Stimulated activated CD4-positive, alpha-beta T cell treated with anti-CD3 and anti-CD28 coated beads, Interleukin-15, amount 100 ng/mL, for 48 hours (primary cell): Measurements from ENCODE around the gene TIMM13.
"Not testable (repeated sequence)": the region's sequence is repeated elsewhere in the genome, so short reads cannot be mapped to it uniquely, and the experiment has no call there.

Experiments used
- DNase-seq, 2 donors: peaks; one replicate each; pipeline ENCODE4 v3.0.0-alpha.2; 2020; ENCODE audit warnings: low read depth in 2 of 2

The TIMM13 gene

DNA sequence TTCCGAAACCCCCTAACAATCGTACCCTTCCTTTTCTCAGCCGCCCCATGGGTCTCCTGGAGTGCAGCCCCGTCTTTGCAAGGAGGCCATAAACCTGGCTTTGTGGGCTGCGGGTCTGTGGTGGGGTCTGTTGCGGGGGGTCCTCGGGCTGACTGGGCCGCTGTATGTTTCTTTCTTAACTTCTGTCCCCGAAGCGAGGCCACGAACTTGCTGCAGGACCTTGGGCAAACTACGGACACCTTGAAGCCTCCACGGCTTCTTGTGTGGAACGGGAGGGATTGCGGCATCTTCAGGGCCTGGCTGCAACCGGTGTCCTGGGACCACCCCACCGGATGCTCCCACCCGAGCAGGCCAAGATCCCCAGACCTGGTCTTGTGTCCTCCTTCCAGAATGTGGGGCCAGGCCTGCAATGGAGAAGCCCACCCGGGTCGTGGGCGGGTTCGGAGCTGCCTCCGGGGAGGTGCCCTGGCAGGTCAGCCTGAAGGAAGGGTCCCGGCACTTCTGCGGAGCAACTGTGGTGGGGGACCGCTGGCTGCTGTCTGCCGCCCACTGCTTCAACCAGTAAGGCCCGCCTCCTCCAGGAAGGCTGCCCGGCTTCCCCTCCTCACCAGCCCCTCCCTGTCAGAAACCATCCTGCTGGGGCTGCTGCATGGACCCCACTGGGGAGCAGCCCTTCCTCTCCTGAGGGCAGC is 12.0 kb downstream of the TIMM13 start:
- DNase-seq, result no peak

- no peak for DNase-seq
Measured at GRCh38 chr19:2413629-2414028, 13.8 kb downstream of the TIMM13 start.

DNA sequence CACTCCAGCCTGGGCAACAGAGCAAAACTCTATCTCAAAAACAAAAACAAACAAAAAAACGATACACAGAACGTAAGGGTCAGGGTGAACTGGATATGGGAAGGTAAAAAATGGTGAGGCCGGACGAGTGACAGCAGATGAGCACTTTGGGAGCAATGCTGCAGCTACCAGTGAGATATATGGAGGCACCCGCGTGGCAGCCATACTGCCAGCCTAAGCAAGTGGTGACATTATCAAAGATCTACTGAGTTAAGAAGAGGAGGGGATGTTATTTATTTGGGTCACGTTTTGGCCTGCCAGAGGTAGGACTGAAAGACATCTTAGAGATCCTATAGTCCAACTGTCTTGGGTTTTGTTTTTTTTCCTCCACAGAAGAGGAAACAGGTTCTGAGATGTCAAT is 14.2 kb downstream of the TIMM13 start:
- no peak for DNase-seq

DNA sequence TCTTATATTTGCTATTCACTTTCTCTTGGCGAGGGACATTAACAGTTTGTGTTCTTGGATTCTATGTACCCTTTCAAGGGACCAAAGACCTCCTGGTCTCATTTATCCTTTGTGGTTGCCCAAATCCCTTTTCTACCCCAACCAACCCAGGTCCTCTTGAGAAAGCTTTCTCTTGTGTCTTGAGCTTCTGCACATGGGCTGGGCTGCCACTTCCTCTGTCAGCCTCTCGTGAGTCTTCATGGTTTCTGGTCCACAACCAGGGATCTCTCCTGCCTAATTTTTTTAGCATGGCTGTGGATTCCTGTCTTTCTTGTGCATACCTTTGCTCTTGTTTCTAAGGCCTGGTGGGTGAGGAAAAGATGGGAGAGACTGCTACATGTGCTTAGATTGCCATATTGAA is 14.9 kb downstream of the TIMM13 start:
- DNase-seq, result no peak

GRCh38 chr19:2411709-2412108 is 15.7 kb downstream of the TIMM13 start:
- DNase-seq, result no peak

GRCh38 chr19:2410023-2410422 is 17.4 kb downstream of the TIMM13 start:
- DNase-seq, result no peak

DNA sequence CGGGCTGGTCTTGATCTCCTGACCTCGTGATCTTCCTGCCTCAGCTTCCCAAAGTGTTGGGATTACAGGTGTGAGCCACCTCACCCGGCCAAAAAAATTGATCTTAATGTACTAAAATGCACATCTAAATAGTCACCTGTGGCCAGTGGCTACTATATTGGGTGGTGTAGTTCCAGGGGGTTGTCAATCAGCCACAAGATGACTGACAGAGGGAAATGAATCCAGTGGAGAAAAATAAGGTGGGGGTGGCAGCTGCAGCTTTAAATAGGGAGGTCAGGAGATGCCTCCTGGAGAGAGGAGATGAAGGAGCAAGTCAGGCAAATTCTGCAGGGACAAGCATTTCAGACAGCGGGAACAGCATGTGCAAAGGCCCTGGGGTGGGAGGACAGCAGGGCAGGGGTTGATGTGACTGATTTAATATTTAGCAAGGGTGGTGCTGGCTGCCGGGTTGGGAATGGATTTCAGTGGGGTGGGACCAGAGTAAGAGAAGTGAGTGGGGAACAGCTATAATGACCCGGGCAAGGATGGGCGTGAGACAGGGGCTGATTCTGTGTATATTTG is 18.0 kb downstream of the TIMM13 start:
- DNase-seq, result no peak

DNA sequence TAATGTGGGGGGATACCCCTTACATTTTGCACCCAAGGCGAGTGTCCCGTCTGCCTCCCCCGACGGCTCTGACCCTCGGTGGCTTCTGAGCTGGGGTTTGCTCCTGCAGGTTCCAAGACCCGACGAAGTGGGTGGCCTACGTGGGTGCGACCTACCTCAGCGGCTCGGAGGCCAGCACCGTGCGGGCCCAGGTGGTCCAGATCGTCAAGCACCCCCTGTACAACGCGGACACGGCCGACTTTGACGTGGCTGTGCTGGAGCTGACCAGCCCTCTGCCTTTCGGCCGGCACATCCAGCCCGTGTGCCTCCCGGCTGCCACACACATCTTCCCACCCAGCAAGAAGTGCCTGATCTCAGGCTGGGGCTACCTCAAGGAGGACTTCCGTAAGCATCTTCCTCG is 19.1 kb downstream of the TIMM13 start:
- no peak for DNase-seq

DNA sequence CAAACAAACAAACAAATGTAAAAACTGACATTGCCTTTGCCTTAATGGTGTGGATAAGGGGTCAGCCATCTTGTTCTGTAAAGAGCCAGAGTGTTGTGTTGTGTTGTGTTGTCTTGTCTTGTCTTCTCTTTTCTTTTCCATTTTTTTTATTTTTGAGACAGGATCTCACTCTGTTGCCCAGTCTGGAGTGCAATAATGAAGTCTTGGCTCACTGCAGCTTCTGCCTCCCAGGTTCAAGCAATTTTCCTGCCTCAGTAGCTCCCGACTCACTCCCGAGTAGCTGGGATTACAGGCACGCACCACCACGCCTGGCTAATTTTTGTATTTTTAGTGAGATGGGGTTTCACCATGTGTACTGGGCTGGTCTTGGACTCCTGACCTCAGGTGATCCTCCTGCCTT is 27.8 kb downstream of the TIMM13 start:
- DNase-seq, result no peak

- no peak for DNase-seq
Measured at GRCh38 chr19:2398735-2399305, 28.6 kb downstream of the TIMM13 start.

DNA sequence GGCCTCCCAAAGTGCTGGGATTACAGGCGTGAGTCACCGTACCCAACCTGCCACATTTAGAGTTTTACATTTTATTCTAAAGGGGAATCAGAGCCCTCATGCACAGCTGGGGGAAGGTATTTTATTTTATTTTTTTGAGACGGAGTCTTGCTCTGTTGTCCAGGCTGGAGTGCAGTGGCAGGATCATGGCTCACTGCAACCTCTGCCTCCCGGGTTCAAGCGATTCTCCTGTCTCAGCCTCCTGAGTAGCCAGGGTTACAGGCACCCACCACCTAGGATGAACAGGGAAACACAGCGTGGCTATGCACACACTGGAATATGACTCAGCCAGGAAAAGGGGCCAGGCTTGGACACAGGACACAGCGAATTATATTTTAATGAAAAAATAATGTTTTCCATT is 30.2 kb downstream of the TIMM13 start:
- not testable (repeated sequence) for DNase-seq

DNA sequence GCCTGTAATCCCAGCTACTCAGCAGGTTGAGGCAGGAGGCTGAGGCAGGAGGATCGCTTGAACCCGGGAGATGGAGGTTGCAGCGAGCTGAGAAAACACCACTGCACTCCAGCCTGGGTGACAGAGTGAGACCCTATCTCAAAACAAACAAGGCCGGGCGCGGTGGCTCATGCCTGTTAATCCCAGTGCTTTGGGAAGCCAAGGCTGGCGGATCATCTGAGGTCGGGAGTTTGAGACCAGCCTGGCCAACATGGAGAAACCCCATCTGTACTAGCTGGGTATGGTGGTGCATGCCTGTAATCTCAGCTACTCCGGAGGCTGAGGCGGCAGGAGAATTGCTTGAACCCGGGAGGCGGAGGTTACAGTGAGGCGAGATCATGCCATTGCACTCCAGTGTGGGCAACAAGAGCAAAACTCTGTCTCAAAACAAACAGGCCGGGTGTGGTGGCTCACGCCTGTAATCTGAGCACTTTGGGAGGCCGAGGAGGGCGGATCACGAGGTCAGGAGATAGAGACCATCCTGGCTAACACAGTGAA is 32.0 kb downstream of the TIMM13 start:
- DNase-seq, result not testable (repeated sequence)

DNA sequence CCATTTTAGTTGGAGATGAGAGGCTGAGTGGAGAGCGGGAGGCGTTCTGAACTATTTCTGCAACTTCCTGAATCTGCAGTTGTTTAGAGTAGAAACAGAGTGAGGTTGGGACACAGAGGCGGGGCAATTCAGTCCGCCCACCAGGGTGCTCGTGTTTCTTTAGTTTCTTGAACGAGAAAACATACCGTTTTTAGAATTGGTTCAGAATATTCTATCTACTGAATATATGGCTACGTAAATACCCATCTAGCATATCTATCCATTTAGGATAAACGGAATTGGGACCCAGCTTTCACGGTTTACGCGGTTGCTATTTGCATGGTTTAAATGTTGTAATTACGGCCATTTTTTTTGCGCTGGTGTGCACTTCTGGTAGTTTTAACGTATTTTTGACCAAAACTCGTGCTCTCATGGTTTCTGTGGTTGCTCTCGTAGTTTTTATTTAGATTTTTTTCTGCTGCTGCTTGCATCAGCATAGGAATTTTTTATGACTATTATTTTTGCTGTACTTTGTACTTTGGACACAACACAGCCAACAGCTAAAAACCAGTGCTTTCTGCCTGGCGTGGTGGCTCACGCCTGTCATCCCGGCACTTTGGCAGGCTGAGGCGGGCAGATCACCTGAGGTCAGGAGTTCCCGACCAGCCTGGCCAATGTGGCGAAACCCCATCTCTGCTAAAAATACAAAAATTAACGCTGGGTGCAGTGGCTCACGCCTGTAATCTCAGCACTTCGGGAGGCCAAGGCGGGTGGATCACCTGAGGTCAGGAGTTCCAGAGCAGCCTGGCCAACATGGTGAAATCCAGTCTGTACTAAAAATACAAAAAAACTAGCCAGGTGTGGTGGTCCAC is 32.7 kb downstream of the TIMM13 start:
- no peak for DNase-seq

DNA sequence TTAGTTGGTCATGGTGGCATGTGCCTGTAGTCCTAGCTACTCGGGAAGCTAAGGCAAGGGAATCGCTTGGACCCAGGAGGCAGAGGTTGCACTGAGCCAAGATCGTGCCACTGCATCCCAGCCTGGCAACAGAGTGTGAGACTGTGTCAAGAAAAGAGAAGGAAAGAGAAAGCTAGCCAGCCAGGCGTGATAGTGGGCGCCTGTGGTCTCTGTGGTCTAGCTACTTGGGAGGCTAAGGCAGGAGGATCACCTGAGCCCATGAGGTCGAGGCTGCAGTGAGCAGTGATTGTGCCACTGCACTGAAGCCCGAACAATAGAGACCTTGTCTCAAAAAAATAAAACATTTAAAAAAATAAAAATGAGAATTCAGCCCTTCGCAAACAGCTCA is 33.3 kb downstream of the TIMM13 start:
- no peak for DNase-seq

DNA sequence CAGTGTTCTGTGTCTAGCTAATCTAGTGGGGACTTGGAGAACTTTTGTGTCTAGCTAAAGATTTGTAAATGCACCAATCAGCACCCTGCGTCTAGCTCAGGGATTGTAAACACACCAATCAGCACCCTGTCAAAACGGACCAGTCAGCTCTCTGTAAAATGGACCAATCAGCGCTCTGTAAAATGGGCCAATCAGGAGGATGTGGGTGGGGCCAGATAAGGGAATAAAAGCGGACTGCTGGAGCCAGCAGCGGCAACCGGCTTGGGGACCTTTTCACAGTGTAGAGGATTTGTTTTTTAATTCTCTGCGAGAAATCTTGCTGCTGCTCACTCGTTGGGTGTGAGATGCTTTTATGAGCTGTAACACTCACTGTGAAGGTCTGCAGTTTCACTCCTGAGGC is 34.5 kb downstream of the TIMM13 start:
- not testable (repeated sequence) for DNase-seq

- DNase-seq, result no peak
Measured at GRCh38 chr19:2392366-2392765, 35.0 kb downstream of the TIMM13 start.

- DNase-seq, result peak in 1 of 2 donors; percentile 22
Measured at GRCh38 chr19:2391118-2391725, 36.2 kb downstream of the TIMM13 start.

GRCh38 chr19:2389594-2389993 is 37.8 kb downstream of the TIMM13 start:
- DNase-seq, result no peak

GRCh38 chr19:2387367-2388288 is 39.8 kb downstream of the TIMM13 start:
- no peak for DNase-seq

- no peak for DNase-seq
Measured at GRCh38 chr19:2385053-2385721, 42.2 kb downstream of the TIMM13 start.
